ENCODE results near the gene LRRN3.

Gene LRRN3

DNA sequence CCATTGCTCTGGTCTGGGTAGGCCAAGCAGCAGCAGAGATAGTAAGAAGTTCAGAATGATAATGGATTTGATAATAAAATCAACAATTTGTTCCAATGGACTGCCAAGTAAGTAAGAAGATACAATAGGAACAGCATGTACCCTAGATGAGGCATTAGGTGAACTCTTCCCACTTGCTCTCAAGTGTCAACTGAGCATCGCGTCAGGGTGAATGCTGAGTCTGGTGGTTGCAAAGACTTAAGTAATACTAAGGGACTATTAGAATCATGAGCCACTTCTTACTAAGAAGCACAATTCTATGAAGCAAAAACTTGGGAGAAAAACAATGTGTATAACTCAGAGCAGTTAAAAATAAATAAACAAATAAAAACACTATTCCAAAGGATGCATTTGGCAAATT lies 54.5 kb downstream of the LRRN3 start:
- Histone ChIP-seq H3K4ac (ENCODE audit: low read depth, low read length) (no peak overlapping the region), H3K9ac (ENCODE audit: low read length) (no peak overlapping the region), H3K4me2 (ENCODE audit: low read length) (no peak overlapping the region), H3K36me3 (ENCODE audit: control insufficient read depth, insufficient read depth, low read length) (no peaks in the 10 kb centered on the region), H2BK5ac (ENCODE audit: low read length) (no peak overlapping the region), H3K79me1 (ENCODE audit: low read length) (no peaks in the 10 kb centered on the region), H3K56ac (ENCODE audit: low read length) (no peak overlapping the region), H3K79me2 (ENCODE audit: control insufficient read depth, insufficient read depth, low read length) (no peaks in the 10 kb centered on the region), H4K5ac (ENCODE audit: low read length) (no peak overlapping the region), H2BK15ac (replicated peaks; ENCODE audit: low read depth) (no peak overlapping the region), H3K23ac (ENCODE audit: low read length) (no peak overlapping the region), H3K18ac (ENCODE audit: low read length) (no peak overlapping the region), H3K4me1 (ENCODE audit: control insufficient read depth, low read depth, low read length) (no peaks in the 10 kb centered on the region), H4K8ac (ENCODE audit: low read depth, low read length) (no peak overlapping the region), H3K27me3 (ENCODE audit: insufficient read depth, low read length, poor library complexity) (no peaks in the 10 kb centered on the region), H3K4me3 (ENCODE audit: low read length) (no peak overlapping the region), H2BK120ac (ENCODE audit: low read depth, low read length) (no peak overlapping the region), H2AK5ac (ENCODE audit: low read length) (no peak overlapping the region), H3K27ac (ENCODE audit: low read depth, low read length) (no peak overlapping the region)
- no CpG with 5 or more reads among the region's 2 CpGs for WGBS (ENCODE audit: extremely low coverage, insufficient coverage, low lambda C conversion rate)
- no peak for DNase-seq

- Histone ChIP-seq H3K79me1 (ENCODE audit: low read length) (no peaks in the 10 kb centered on the region), H3K18ac (ENCODE audit: low read length) (no peak overlapping the region), H4K8ac (ENCODE audit: low read depth, low read length) (no peak overlapping the region), H3K36me3 (ENCODE audit: control insufficient read depth, insufficient read depth, low read length) (no peaks in the 10 kb centered on the region), H2BK5ac (ENCODE audit: low read length) (no peak overlapping the region), H3K9ac (ENCODE audit: low read length) (no peak overlapping the region), H4K5ac (ENCODE audit: low read length) (no peak overlapping the region), H3K4me2 (ENCODE audit: low read length) (no peak overlapping the region), H3K4me3 (ENCODE audit: low read length) (no peak overlapping the region), H3K27ac (ENCODE audit: low read depth, low read length) (no peak overlapping the region), H3K79me2 (ENCODE audit: control insufficient read depth, insufficient read depth, low read length) (no peaks in the 10 kb centered on the region), H3K23ac (ENCODE audit: low read length) (no peak overlapping the region), H3K56ac (ENCODE audit: low read length) (no peak overlapping the region), H2BK15ac (replicated peaks; ENCODE audit: low read depth) (no peak overlapping the region), H3K27me3 (ENCODE audit: insufficient read depth, low read length, poor library complexity) (no peaks in the 10 kb centered on the region), H2BK120ac (ENCODE audit: low read depth, low read length) (no peak overlapping the region), H2AK5ac (ENCODE audit: low read length) (no peak overlapping the region), H3K4me1 (ENCODE audit: control insufficient read depth, low read depth, low read length) (no peaks in the 10 kb centered on the region), H3K4ac (ENCODE audit: low read depth, low read length) (no peak overlapping the region)
- DNase-seq, result no peak
Observed at GRCh38 chr7:111146136-111146535, 55.2 kb downstream of the LRRN3 start.

- Histone ChIP-seq H3K27me3 (ENCODE audit: insufficient read depth, low read length, poor library complexity) (no peaks in the 10 kb centered on the region), H3K4me3 (ENCODE audit: low read length) (no peak overlapping the region), H3K56ac (ENCODE audit: low read length) (no peak overlapping the region), H3K4me2 (ENCODE audit: low read length) (no peak overlapping the region), H4K8ac (ENCODE audit: low read depth, low read length) (no peak overlapping the region), H3K18ac (ENCODE audit: low read length) (no peak overlapping the region), H3K27ac (ENCODE audit: low read depth, low read length) (no peak overlapping the region), H3K23ac (ENCODE audit: low read length) (no peak overlapping the region), H3K79me1 (ENCODE audit: low read length) (no peaks in the 10 kb centered on the region), H3K4ac (ENCODE audit: low read depth, low read length) (no peak overlapping the region), H3K4me1 (ENCODE audit: control insufficient read depth, low read depth, low read length) (no peaks in the 10 kb centered on the region), H3K36me3 (ENCODE audit: control insufficient read depth, insufficient read depth, low read length) (no peaks in the 10 kb centered on the region), H2BK15ac (replicated peaks; ENCODE audit: low read depth) (no peak overlapping the region), H4K5ac (ENCODE audit: low read length) (no peak overlapping the region), H2BK5ac (ENCODE audit: low read length) (no peak overlapping the region), H2BK120ac (ENCODE audit: low read depth, low read length) (no peak overlapping the region), H3K9ac (ENCODE audit: low read length) (no peak overlapping the region), H2AK5ac (ENCODE audit: low read length) (no peak overlapping the region), H3K79me2 (ENCODE audit: control insufficient read depth, insufficient read depth, low read length) (no peaks in the 10 kb centered on the region)
- no CpG with 5 or more reads among the region's 6 CpGs for WGBS (ENCODE audit: extremely low coverage, insufficient coverage, low lambda C conversion rate)
- DNase-seq, result no peak
Observed at GRCh38 chr7:111147708-111148533, 57.0 kb downstream of the LRRN3 start.

- no peaks in the 10 kb centered on the region for H3K36me3 ChIP-seq (ENCODE audit: control insufficient read depth, insufficient read depth, low read length)
- no peak overlapping the region for H2BK15ac ChIP-seq (replicated peaks; ENCODE audit: low read depth)
- no peak overlapping the region for H3K23ac ChIP-seq (ENCODE audit: low read length)
- H3K56ac ChIP-seq (ENCODE audit: low read length), result no peak overlapping the region
- no peak overlapping the region for H3K4me3 ChIP-seq (ENCODE audit: low read length)
- H3K79me2 ChIP-seq (ENCODE audit: control insufficient read depth, insufficient read depth, low read length), result no peaks in the 10 kb centered on the region
- H3K18ac ChIP-seq (ENCODE audit: low read length), result no peak overlapping the region
- H3K79me1 ChIP-seq (ENCODE audit: low read length), result no peaks in the 10 kb centered on the region
- H3K4ac ChIP-seq (ENCODE audit: low read depth, low read length), result no peak overlapping the region
- H3K4me1 ChIP-seq (ENCODE audit: control insufficient read depth, low read depth, low read length), result no peaks in the 10 kb centered on the region
- H2AK5ac ChIP-seq (ENCODE audit: low read length), result no peak overlapping the region
- no peak overlapping the region for H4K8ac ChIP-seq (ENCODE audit: low read depth, low read length)
- no peak overlapping the region for H3K4me2 ChIP-seq (ENCODE audit: low read length)
- no peak overlapping the region for H4K5ac ChIP-seq (ENCODE audit: low read length)
- DNase-seq, result no peak
- H2BK5ac ChIP-seq (ENCODE audit: low read length), result no peak overlapping the region
- no peak overlapping the region for H2BK120ac ChIP-seq (ENCODE audit: low read depth, low read length)
- no peak overlapping the region for H3K27ac ChIP-seq (ENCODE audit: low read depth, low read length)
- H3K9ac ChIP-seq (ENCODE audit: low read length), result no peak overlapping the region
- no peaks in the 10 kb centered on the region for H3K27me3 ChIP-seq (ENCODE audit: insufficient read depth, low read length, poor library complexity)
- no CpG with 5 or more reads among the region's 1 CpG for WGBS (ENCODE audit: extremely low coverage, insufficient coverage, low lambda C conversion rate)
Observed at GRCh38 chr7:111150709-111151108, 59.8 kb downstream of the LRRN3 start.

- H3K27ac ChIP-seq (ENCODE audit: low read depth, low read length), result no peak overlapping the region
- H2AK5ac ChIP-seq (ENCODE audit: low read length), result no peak overlapping the region
- H3K79me2 ChIP-seq (ENCODE audit: control insufficient read depth, insufficient read depth, low read length), result no peaks in the 10 kb centered on the region
- no peak overlapping the region for H3K18ac ChIP-seq (ENCODE audit: low read length)
- no peak overlapping the region for H4K8ac ChIP-seq (ENCODE audit: low read depth, low read length)
- H3K27me3 ChIP-seq (ENCODE audit: insufficient read depth, low read length, poor library complexity), result no peaks in the 10 kb centered on the region
- no peak overlapping the region for H3K23ac ChIP-seq (ENCODE audit: low read length)
- no peak overlapping the region for H3K4me2 ChIP-seq (ENCODE audit: low read length)
- H3K4me3 ChIP-seq (ENCODE audit: low read length), result no peak overlapping the region
- H2BK120ac ChIP-seq (ENCODE audit: low read depth, low read length), result no peak overlapping the region
- H2BK5ac ChIP-seq (ENCODE audit: low read length), result no peak overlapping the region
- H3K79me1 ChIP-seq (ENCODE audit: low read length), result no peaks in the 10 kb centered on the region
- H3K4me1 ChIP-seq (ENCODE audit: control insufficient read depth, low read depth, low read length), result no peaks in the 10 kb centered on the region
- no peak overlapping the region for H3K9ac ChIP-seq (ENCODE audit: low read length)
- no peaks in the 10 kb centered on the region for H3K36me3 ChIP-seq (ENCODE audit: control insufficient read depth, insufficient read depth, low read length)
- no peak overlapping the region for H2BK15ac ChIP-seq (replicated peaks; ENCODE audit: low read depth)
- no peak for DNase-seq
- H3K56ac ChIP-seq (ENCODE audit: low read length), result no peak overlapping the region
- no peak overlapping the region for H4K5ac ChIP-seq (ENCODE audit: low read length)
- no peak overlapping the region for H3K4ac ChIP-seq (ENCODE audit: low read depth, low read length)
Observed at GRCh38 chr7:111159426-111159825, 68.5 kb downstream of the LRRN3 start.

DNA sequence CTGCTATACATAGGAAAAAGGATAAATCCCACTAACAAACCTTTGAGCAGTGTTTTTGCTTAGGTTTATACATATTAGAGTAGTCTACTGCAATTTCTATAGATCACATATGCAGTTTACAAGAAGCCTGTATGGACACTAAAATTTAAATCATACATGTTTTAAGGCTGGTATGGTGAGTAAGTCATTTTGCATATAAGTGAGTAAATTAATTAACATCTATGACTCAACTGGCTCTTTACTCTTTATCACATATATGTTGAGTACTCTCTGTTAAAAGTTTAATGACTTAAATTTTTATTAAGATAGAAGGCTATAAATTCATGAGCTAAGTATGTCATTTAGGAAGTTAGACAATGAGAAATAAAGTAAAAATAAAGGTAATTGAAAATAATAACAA lies 69.4 kb downstream of the LRRN3 start:
- Histone ChIP-seq H3K79me1 (ENCODE audit: low read length) (no peaks in the 10 kb centered on the region), H2BK120ac (ENCODE audit: low read depth, low read length) (no peak overlapping the region), H3K27ac (ENCODE audit: low read depth, low read length) (no peak overlapping the region), H3K27me3 (ENCODE audit: insufficient read depth, low read length, poor library complexity) (no peaks in the 10 kb centered on the region), H3K4me3 (ENCODE audit: low read length) (no peak overlapping the region), H4K5ac (ENCODE audit: low read length) (no peak overlapping the region), H4K8ac (ENCODE audit: low read depth, low read length) (no peak overlapping the region), H2BK15ac (replicated peaks; ENCODE audit: low read depth) (no peak overlapping the region), H3K4ac (ENCODE audit: low read depth, low read length) (no peak overlapping the region), H3K56ac (ENCODE audit: low read length) (no peak overlapping the region), H3K4me1 (ENCODE audit: control insufficient read depth, low read depth, low read length) (no peaks in the 10 kb centered on the region), H2BK5ac (ENCODE audit: low read length) (no peak overlapping the region), H3K79me2 (ENCODE audit: control insufficient read depth, insufficient read depth, low read length) (no peaks in the 10 kb centered on the region), H3K9ac (ENCODE audit: low read length) (no peak overlapping the region), H3K23ac (ENCODE audit: low read length) (no peak overlapping the region), H2AK5ac (ENCODE audit: low read length) (no peak overlapping the region), H3K18ac (ENCODE audit: low read length) (no peak overlapping the region), H3K4me2 (ENCODE audit: low read length) (no peak overlapping the region), H3K36me3 (ENCODE audit: control insufficient read depth, insufficient read depth, low read length) (no peaks in the 10 kb centered on the region)
- DNase-seq, result no peak

Measured in mesendoderm (in vitro differentiated cells).